ACC112 (cell line): ENCODE measurements around the gene TUBA4A.
"Not testable (repeated sequence)": the region's sequence is repeated elsewhere in the genome, so short reads cannot be mapped to it uniquely, and the experiment has no call there.

ENCODE experiments used
- H2AFZ ChIP-seq: fragments of 200-600 bp; sonication (generic); one replicate; pipeline ENCODE4 v1.6.0; 2017; ENCODE audit warnings: antibody characterized with exemption, low read length; ENCODE audit not compliant: unreplicated experiment
- H3K27ac ChIP-seq: fragments of 200-600 bp; sonication (generic); 2 replicates; pipeline ENCODE4 v1.5.1; 2014; ENCODE audit warnings: low read depth, mild to moderate bottlenecking, antibody characterized with exemption, low read length, moderate library complexity
- H3K27me3 ChIP-seq: fragments of 200-600 bp; sonication (generic); 2 replicates; pipeline ENCODE4 v1.6.1; 2014; ENCODE audit warnings: mild to moderate bottlenecking, antibody characterized with exemption, low read length, moderate library complexity, mixed read lengths; ENCODE audit not compliant: insufficient read depth
- H3K36me3 ChIP-seq: fragments of 200-600 bp; sonication (generic); 2 replicates; pipeline ENCODE4 v1.6.1; 2016; ENCODE audit warnings: mild to moderate bottlenecking, antibody characterized with exemption, low read length, moderate library complexity, mixed read lengths; ENCODE audit not compliant: insufficient read depth
- H3K4me1 ChIP-seq: fragments of 200-600 bp; sonication (generic); one replicate; pipeline ENCODE4 v1.6.1; 2016; ENCODE audit warnings: low read length, mixed read lengths; ENCODE audit not compliant: insufficient read depth, unreplicated experiment, control insufficient read depth
- H3K4me3 ChIP-seq: fragments of 200-600 bp; sonication (generic); 2 replicates; pipeline ENCODE4 v1.5.1; 2014; ENCODE audit warnings: mild to moderate bottlenecking, low read depth, low read length
- H3K79me2 ChIP-seq: fragments of 200-600 bp; sonication (generic); one replicate; pipeline ENCODE4 v1.6.0; 2016; ENCODE audit warnings: low read length; ENCODE audit not compliant: control insufficient read depth, unreplicated experiment, insufficient read depth

The TUBA4A gene

DNA sequence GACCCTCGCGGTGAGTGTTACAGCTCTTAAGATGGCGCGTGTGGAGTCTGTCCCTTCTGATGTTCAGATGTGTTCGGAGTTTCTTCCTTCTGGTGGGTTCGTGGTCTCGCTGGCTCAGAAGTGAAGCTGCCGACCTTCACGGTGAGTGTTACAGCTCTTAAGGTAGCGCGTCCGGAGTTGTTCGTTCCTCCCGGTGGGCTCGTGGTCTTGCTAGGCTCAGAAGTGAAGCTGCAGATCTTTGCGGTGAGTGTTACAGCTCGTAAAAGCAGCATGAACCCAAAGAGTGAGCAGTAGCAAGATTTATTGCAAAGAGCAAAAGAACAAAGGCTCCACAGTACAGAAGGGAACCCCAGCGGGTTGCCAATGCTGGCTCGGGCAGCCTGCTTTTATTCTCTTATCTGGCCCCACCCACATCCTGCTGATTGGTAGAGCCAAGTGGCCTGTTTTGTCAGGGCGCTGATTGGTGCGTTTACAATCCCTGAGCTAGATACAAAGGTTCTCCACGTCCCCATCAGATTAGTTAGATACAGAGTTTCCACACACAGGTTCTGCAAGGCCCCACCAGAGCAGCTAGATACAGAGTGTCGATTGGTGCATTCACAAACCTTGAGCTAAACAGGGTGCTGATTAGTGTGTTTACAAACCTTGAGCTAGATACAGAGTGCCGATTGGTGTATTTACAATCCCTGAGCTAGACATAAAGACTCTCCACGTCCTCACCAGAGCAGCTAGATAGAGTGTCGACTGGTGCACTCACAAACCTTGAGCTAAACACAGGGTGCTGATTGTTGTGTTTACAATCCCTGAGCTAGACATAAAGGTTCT is 53.0 kb downstream of the TUBA4A start:
- not testable (repeated sequence) for H2AFZ ChIP-seq, H3K27me3 ChIP-seq, H3K4me3 ChIP-seq, H3K27ac ChIP-seq, H3K4me1 ChIP-seq, H3K36me3 ChIP-seq, H3K79me2 ChIP-seq
